ENCODE measurements around the gene GAB1. TPM values are rescaled to one million over a fixed set of nuclear protein-coding genes. Genes with fewer than 3 reads are reported as not detected.

Gene GAB1
- total and polyA plus RNA-seq, 4 experiments from 2014 or later, result 0.26 to 0.78 TPM; not detected in 2

DNA sequence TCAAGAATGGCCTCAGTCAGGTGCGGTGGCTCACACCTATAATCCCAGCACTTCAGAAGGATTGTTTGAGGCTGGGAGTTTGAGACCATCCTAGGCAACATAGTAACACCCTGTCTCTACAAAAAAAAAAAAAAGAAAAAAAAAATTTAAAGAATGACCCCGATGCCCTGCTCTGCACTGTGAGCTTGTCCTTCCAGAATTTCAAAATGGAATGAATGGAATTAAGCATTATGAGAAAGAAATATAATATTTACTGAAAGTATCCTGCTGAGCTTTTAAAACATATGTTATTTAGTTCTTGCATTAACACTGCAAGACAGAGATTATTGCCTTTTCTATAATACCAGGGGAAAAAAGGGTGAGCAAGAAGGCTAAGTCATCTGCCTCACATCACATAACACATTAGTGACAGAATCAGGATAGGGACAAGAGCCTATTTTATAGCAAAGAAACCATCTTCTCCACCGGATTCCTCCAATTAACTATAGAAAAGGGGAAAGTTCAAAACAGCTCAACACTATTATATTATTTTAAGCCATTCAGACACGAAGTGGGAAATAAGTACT is 41.9 kb upstream of the GAB1 start:
- peaks cover 2 to 5% of the 10 kb centered on the region in 2 donors for H3K27me3 Mint-ChIP-seq
- no peaks in the 10 kb centered on the region for H3K36me3 Mint-ChIP-seq
- no peaks in the 10 kb centered on the region for H3K4me1 Mint-ChIP-seq
- Histone ChIP-seq H3K27ac (ENCODE audit: low read depth, low read length) (no peak overlapping the region), H3K36me3 (ENCODE audit: insufficient read depth, low read length) (no peaks in the 10 kb centered on the region), H3K4me3 (ENCODE audit: low read length in 2 of 2) (no peak overlapping the region), H3K27me3 (ENCODE audit: insufficient read depth, low read length) (no peaks in the 10 kb centered on the region), H3K4me1 (ENCODE audit: insufficient read depth, low read length) (no peaks in the 10 kb centered on the region), H3K9me3 (ENCODE audit: control insufficient read depth in 1 of 2, low read length in 2 of 2) (no peaks in the 10 kb centered on the region)
- POLR2A ChIA-PET (ENCODE audit: partially characterized antibody), result no interaction called here
- CTCF ChIA-PET (ENCODE audit: partially characterized antibody), result no interaction called here
- no peak overlapping the region for H3K4me3 Mint-ChIP-seq
- H3K9me3 Mint-ChIP-seq, result peaks cover 0 to 2% (median 0%) of the 10 kb centered on the region in 8 donors
- DNase-seq, result no peak
- intact Hi-C loops (cut with micrococcal nuclease), result no loop called here
- H3K27ac Mint-ChIP-seq, result no peak overlapping the region

DNA sequence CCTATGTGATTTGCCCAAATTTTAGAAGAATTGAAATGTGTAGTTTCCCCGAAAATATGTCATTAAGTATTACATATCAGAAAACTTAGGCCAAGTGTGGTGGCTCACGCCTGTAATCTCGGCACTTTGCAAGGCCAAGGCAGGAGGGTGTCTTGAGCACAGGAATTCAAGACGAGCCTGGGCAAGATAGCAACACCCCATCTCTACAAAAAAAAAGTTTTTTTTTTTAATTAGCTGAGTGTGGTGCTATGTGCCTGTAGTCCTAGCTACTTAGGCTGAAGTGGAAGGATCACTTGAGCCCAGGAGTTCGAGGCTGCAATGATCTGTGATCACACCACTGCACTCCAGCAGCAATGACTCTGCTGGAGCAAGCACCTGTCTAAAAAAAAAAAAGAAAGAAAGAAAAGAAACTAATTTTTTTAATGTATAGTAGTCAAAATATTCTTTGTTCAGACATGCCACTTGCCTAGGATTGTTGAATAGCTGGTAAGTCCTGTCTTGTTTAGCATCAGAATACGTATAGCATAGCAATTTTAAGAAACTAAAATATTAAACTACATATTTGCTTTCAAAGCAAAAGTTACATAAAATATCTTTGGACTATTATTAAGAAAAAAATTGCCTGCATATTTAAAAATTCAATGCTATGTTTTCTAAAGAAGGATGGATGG is 40.1 kb upstream of the GAB1 start:
- ChIA-PET CTCF (ENCODE audit: partially characterized antibody) (no interaction called here), POLR2A (ENCODE audit: partially characterized antibody) (no interaction called here)
- H3K27ac Mint-ChIP-seq, result no peak overlapping the region
- Histone ChIP-seq H3K4me3 (ENCODE audit: low read length in 2 of 2) (no peak overlapping the region), H3K9me3 (ENCODE audit: control insufficient read depth in 1 of 2, low read length in 2 of 2) (no peaks in the 10 kb centered on the region), H3K4me1 (ENCODE audit: insufficient read depth, low read length) (no peaks in the 10 kb centered on the region), H3K27ac (ENCODE audit: low read depth, low read length) (no peak overlapping the region), H3K27me3 (ENCODE audit: insufficient read depth, low read length) (no peaks in the 10 kb centered on the region), H3K36me3 (ENCODE audit: insufficient read depth, low read length) (no peaks in the 10 kb centered on the region)
- peaks cover 0 to 2% (median 0%) of the 10 kb centered on the region in 8 donors for H3K9me3 Mint-ChIP-seq
- DNase-seq, result no peak
- no peak overlapping the region for H3K4me3 Mint-ChIP-seq
- intact Hi-C loops (cut with micrococcal nuclease), result no loop called here
- no peaks in the 10 kb centered on the region for H3K36me3 Mint-ChIP-seq
- no peaks in the 10 kb centered on the region for H3K4me1 Mint-ChIP-seq
- peaks cover 5 to 7% of the 10 kb centered on the region in 2 donors for H3K27me3 Mint-ChIP-seq

DNA sequence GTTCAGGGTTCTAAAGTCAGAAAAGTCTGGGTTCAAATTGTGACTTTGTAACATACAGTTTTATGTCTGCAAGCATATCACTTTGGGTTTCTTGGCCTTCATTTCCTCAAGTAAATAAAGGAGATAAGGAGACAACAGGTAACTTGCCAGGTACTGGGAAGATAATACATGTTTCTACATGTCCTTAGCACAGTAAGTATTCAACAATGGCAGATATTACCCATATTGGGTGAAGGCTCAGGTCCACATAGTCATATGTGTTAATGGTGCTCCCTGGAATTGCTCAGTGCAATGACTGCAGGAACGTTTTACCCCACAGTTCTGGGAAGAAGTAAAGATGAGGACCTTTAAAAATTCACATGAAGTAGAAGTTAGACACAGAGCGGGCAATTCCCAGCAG is 35.8 kb upstream of the GAB1 start:
- peaks cover 0 to 2% (median 0%) of the 10 kb centered on the region in 8 donors for H3K9me3 Mint-ChIP-seq
- CTCF ChIA-PET (ENCODE audit: partially characterized antibody), result no interaction called here
- H3K36me3 Mint-ChIP-seq, result no peaks in the 10 kb centered on the region
- peaks cover 7% of the 10 kb centered on the region in 2 donors for H3K27me3 Mint-ChIP-seq
- Histone ChIP-seq H3K27me3 (ENCODE audit: insufficient read depth, low read length) (no peaks in the 10 kb centered on the region), H3K4me1 (ENCODE audit: insufficient read depth, low read length) (no peaks in the 10 kb centered on the region), H3K36me3 (ENCODE audit: insufficient read depth, low read length) (no peaks in the 10 kb centered on the region), H3K4me3 (ENCODE audit: low read length in 2 of 2) (no peak overlapping the region), H3K9me3 (ENCODE audit: control insufficient read depth in 1 of 2, low read length in 2 of 2) (no peaks in the 10 kb centered on the region), H3K27ac (ENCODE audit: low read depth, low read length) (no peak overlapping the region)
- H3K4me3 Mint-ChIP-seq, result no peak overlapping the region
- H3K27ac Mint-ChIP-seq, result no peak overlapping the region
- POLR2A ChIA-PET (ENCODE audit: partially characterized antibody), result no interaction called here
- no peak for DNase-seq
- intact Hi-C loops (cut with micrococcal nuclease), result no loop called here
- H3K4me1 Mint-ChIP-seq, result no peaks in the 10 kb centered on the region

DNA sequence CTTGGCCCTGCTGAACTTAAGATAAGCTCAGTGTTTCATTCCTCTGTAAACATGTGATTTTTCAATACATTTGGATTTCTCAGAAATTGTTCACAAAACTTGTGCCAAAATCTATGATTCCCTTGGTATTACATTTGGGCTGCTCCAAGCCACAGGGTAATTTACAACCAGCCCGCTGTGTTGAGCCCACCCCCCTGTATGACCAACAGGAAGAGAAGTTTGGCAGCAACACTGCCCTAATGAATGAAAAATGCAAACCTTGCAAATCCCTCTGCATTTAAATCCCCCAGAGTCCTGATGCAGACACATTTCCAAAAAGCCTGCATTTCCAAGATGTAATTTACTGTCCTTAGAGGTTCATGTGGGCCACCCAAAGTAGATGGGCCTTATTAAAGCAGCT is 34.1 kb upstream of the GAB1 start:
- Mint-ChIP-seq H3K27ac (no peak overlapping the region), H3K27me3 (peaks cover 7% of the 10 kb centered on the region in 2 donors), H3K4me3 (no peak overlapping the region), H3K4me1 (no peaks in the 10 kb centered on the region), H3K9me3 (peaks cover 0 to 2% (median 0%) of the 10 kb centered on the region in 8 donors), H3K36me3 (no peaks in the 10 kb centered on the region)
- intact Hi-C loops (cut with micrococcal nuclease), result no loop called here
- CTCF ChIA-PET (ENCODE audit: partially characterized antibody), result no interaction called here
- Histone ChIP-seq H3K27ac (ENCODE audit: low read depth, low read length) (no peak overlapping the region), H3K36me3 (ENCODE audit: insufficient read depth, low read length) (no peaks in the 10 kb centered on the region), H3K27me3 (ENCODE audit: insufficient read depth, low read length) (no peaks in the 10 kb centered on the region), H3K9me3 (ENCODE audit: control insufficient read depth in 1 of 2, low read length in 2 of 2) (no peaks in the 10 kb centered on the region), H3K4me1 (ENCODE audit: insufficient read depth, low read length) (no peaks in the 10 kb centered on the region), H3K4me3 (ENCODE audit: low read length in 2 of 2) (no peak overlapping the region)
- DNase-seq, result no peak
- POLR2A ChIA-PET (ENCODE audit: partially characterized antibody), result no interaction called here

DNA sequence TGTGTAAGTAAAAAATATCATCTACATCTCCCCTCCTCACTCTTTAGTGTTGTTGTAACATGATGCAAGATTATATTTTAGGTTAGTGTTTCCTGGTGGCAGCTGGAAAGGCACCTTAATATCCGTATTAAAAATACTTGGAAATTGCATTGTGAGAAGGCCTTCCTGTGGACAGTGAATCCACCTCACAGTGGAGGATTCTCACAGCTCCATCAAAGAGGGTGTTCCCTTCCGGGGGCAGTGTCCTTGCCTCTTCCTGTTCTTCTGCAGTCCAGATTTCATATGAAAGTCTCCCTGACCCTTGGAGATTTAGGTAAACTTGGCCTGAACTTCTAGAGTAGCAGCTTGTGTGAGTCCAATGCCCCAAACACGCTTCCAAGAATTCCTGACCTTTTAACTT is 29.9 kb upstream of the GAB1 start:
- H3K36me3 Mint-ChIP-seq, result no peaks in the 10 kb centered on the region
- no peaks in the 10 kb centered on the region for H3K4me1 ChIP-seq (ENCODE audit: insufficient read depth, low read length)
- ChIA-PET CTCF (ENCODE audit: partially characterized antibody) (no interaction called here), POLR2A (ENCODE audit: partially characterized antibody) (no interaction called here)
- H3K4me3 ChIP-seq (ENCODE audit: low read length in 2 of 2), result no peak overlapping the region
- no peak overlapping the region for H3K27ac Mint-ChIP-seq
- H3K36me3 ChIP-seq (ENCODE audit: insufficient read depth, low read length), result no peaks in the 10 kb centered on the region
- H3K27me3 Mint-ChIP-seq, result peaks cover 1 to 2% of the 10 kb centered on the region in 2 donors
- intact Hi-C loops (cut with micrococcal nuclease), result no loop called here
- H3K4me1 Mint-ChIP-seq, result no peaks in the 10 kb centered on the region
- no peaks in the 10 kb centered on the region for H3K9me3 ChIP-seq (ENCODE audit: control insufficient read depth in 1 of 2, low read length in 2 of 2)
- no peaks in the 10 kb centered on the region for H3K27me3 ChIP-seq (ENCODE audit: insufficient read depth, low read length)
- H3K27ac ChIP-seq (ENCODE audit: low read depth, low read length), result no peak overlapping the region
- H3K9me3 Mint-ChIP-seq, result no peaks in the 10 kb centered on the region
- no peak for DNase-seq
- H3K4me3 Mint-ChIP-seq, result no peak overlapping the region

DNA sequence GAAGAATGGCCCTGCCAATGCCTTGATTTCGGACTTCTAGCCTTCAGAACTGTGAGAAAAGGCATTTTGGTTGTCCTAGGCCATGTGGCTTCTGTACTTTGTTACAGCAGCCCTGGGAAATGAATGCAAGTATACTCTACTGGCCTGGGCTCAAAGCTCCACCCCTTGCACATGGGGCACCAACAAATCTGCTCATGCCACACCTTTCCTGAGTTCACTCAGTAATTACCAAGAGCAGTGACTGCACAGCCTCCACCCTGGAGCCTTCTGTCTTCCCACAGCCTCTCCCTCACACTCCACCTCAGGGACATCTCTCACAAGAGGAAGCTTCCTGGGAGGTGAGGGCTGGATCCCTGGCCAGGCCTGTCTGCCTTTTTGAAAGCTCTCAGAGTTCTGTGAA is 29.1 kb upstream of the GAB1 start:
- no peaks in the 10 kb centered on the region for H3K9me3 ChIP-seq (ENCODE audit: control insufficient read depth in 1 of 2, low read length in 2 of 2)
- Mint-ChIP-seq H3K27me3 (peaks cover 7 to 8% of the 10 kb centered on the region in 2 donors), H3K4me1 (no peaks in the 10 kb centered on the region), H3K36me3 (no peaks in the 10 kb centered on the region), H3K4me3 (no peak overlapping the region), H3K27ac (no peak overlapping the region), H3K9me3 (peaks cover 0 to 1% (median 0%) of the 10 kb centered on the region in 8 donors)
- ChIA-PET CTCF (ENCODE audit: partially characterized antibody) (no interaction called here), POLR2A (ENCODE audit: partially characterized antibody) (no interaction called here)
- no peaks in the 10 kb centered on the region for H3K36me3 ChIP-seq (ENCODE audit: insufficient read depth, low read length)
- H3K27me3 ChIP-seq (ENCODE audit: insufficient read depth, low read length), result no peaks in the 10 kb centered on the region
- intact Hi-C loops (cut with micrococcal nuclease), result no loop called here
- H3K4me1 ChIP-seq (ENCODE audit: insufficient read depth, low read length), result no peaks in the 10 kb centered on the region
- no peak for DNase-seq
- no peak overlapping the region for H3K4me3 ChIP-seq (ENCODE audit: low read length in 2 of 2)
- H3K27ac ChIP-seq (ENCODE audit: low read depth, low read length), result no peak overlapping the region

DNA sequence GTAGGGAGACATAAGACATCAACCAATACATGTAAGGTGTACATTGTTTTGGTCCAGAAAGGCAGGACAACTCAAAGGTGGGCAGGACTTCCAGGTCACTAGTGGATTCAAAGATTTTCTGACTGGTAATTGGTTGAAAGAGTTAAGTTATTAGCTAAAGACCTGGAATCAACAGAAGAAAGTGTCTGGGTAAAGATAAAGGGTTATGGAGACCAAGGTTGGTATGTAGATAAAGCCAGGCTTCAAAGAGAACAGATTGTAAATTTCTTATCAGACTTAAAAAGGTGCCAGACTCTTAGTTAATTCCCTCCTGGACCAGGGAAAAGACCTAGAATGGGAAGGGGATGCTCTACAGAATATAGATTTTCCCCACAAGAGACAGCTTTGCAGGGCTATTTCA is 28.3 kb upstream of the GAB1 start:
- intact Hi-C loops (cut with micrococcal nuclease), result no loop called here
- Histone ChIP-seq H3K4me1 (ENCODE audit: insufficient read depth, low read length) (no peaks in the 10 kb centered on the region), H3K27ac (ENCODE audit: low read depth, low read length) (no peak overlapping the region), H3K36me3 (ENCODE audit: insufficient read depth, low read length) (no peaks in the 10 kb centered on the region), H3K27me3 (ENCODE audit: insufficient read depth, low read length) (no peaks in the 10 kb centered on the region), H3K4me3 (ENCODE audit: low read length in 2 of 2) (no peak overlapping the region), H3K9me3 (ENCODE audit: control insufficient read depth in 1 of 2, low read length in 2 of 2) (no peaks in the 10 kb centered on the region)
- ChIA-PET POLR2A (ENCODE audit: partially characterized antibody) (no interaction called here), CTCF (ENCODE audit: partially characterized antibody) (no interaction called here)
- no peak for DNase-seq
- peaks cover 0 to 1% (median 0%) of the 10 kb centered on the region in 8 donors for H3K9me3 Mint-ChIP-seq
- no peaks in the 10 kb centered on the region for H3K36me3 Mint-ChIP-seq
- peaks cover 7 to 8% of the 10 kb centered on the region in 2 donors for H3K27me3 Mint-ChIP-seq
- H3K4me1 Mint-ChIP-seq, result no peaks in the 10 kb centered on the region
- H3K27ac Mint-ChIP-seq, result no peak overlapping the region
- H3K4me3 Mint-ChIP-seq, result no peak overlapping the region
